ENCODE data around the gene PRDM2.
"Not testable (repeated sequence)": the region's sequence is repeated elsewhere in the genome, so short reads cannot be mapped to it uniquely, and the experiment has no call there.

PRDM2 gene, protein sequence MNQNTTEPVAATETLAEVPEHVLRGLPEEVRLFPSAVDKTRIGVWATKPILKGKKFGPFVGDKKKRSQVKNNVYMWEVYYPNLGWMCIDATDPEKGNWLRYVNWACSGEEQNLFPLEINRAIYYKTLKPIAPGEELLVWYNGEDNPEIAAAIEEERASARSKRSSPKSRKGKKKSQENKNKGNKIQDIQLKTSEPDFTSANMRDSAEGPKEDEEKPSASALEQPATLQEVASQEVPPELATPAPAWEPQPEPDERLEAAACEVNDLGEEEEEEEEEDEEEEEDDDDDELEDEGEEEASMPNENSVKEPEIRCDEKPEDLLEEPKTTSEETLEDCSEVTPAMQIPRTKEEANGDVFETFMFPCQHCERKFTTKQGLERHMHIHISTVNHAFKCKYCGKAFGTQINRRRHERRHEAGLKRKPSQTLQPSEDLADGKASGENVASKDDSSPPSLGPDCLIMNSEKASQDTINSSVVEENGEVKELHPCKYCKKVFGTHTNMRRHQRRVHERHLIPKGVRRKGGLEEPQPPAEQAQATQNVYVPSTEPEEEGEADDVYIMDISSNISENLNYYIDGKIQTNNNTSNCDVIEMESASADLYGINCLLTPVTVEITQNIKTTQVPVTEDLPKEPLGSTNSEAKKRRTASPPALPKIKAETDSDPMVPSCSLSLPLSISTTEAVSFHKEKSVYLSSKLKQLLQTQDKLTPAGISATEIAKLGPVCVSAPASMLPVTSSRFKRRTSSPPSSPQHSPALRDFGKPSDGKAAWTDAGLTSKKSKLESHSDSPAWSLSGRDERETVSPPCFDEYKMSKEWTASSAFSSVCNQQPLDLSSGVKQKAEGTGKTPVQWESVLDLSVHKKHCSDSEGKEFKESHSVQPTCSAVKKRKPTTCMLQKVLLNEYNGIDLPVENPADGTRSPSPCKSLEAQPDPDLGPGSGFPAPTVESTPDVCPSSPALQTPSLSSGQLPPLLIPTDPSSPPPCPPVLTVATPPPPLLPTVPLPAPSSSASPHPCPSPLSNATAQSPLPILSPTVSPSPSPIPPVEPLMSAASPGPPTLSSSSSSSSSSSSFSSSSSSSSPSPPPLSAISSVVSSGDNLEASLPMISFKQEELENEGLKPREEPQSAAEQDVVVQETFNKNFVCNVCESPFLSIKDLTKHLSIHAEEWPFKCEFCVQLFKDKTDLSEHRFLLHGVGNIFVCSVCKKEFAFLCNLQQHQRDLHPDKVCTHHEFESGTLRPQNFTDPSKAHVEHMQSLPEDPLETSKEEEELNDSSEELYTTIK (N-terminal part only)

DNA sequence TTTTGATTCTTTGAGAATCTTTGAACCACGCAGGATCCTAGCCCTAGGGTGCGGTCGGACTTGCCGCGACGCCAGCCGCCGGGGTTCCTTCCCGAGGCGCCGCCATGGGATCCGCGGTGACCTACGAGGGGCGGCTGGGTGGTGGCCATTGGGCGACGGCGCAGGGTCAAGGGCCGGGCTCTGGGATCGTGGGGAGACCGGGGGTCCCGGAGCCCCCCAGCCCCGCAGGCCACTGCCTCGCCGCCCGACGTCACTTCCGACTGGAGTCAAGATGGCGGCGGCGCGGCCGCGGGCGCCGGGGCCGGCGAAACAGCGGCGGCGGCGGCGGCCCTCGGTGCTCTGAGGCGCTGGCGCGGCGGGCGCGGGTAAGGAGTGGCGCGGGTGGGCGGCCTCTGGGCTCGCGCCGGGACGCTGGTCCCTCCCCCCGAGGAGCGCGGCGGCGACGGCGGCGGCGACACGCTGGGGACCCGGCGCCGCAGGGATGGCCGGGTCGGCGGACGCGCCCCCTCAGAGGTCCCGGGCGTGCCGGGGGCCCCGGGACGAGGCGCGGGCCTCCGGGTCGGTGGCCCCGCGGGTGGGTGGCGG, at the start of gene PRDM2:
Gene PRDM2, plus strand, starts transcription at position 253 of the 585 bp plus-strand sequence. CDS start 15,418 bp downstream, outside the sequence.
- DNase-seq (ENCODE audit: low spot score) = peak; percentile 42

DNA sequence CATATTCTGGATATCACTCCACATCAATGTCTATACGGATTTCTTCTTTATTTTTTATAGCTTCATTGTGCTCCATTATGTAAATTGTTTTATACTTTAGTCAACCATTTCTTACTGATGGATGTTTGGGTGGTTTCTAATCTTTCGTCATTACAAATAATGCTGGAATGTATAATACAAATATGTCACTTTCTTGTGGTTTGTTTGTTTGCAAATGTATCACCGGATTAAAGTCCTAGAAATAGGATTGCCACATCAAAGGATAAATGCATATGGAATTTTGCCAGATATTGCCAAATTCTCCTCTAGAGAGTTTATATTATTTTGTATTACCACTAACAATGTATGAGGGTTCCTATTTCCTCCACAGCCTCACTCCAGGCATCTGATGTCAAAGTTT, 48.7 kb upstream of the PRDM2 start:
- no peak for DNase-seq (ENCODE audit: low spot score)

DNA sequence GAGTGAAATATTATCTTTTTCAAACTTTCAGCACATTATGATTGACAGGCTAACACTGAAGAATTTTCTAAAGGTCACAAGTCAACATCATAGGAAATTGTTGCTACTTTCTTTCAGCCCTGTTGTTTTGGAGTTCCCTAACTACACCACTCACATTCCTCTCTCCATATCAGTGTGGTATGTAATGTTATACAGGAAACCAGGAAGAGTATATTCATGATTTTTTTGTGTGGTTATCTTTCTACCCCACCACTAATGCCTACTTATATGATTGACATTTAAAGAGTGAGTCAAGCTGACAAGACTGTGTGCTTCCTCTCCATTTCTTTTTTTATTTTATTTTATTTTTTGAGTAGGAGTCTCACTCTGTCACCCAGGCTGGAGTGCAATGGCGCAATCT, 47.8 kb upstream of the PRDM2 start:
- no peak for DNase-seq (ENCODE audit: low spot score)

DNA sequence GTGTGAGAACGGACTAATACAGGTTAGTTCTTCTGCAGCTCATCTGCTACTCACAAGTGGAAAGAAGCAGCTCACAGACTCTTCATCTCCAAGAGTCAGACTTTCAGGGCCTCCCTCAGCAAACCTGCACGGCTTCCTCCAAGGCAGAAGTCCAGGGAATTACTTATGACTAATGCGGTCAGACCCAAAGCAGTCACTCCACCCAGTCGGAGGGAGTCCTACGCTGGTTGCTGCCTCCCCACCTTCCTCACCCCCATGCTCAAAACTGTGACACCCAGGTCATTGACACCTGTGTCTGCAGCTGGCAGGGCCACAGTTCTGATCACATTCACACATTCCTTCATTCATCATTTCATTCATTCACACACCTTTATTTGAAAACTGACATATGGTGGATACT, 38.4 kb upstream of the PRDM2 start:
- no peak for DNase-seq (ENCODE audit: low spot score)

DNA sequence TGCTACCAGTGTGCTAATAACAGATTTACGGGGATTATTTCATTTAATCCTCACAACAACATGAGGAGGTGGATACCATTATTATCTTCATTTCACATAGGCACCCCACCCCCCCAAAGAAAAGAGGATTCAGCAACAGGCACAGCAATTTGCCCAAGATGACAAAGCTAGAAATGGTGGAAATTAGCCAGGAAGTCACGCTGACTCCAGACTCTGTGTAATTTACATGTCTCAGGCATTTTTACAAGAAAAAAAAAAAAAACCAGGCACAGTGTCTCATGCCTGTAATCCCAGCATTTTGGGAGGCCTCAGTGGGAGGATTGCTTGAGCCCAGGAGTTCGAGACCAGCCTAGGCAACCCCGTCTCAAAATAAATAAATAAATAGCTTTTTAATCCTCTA, 37.5 kb upstream of the PRDM2 start:
- DNase-seq (ENCODE audit: low spot score) = no peak

DNA sequence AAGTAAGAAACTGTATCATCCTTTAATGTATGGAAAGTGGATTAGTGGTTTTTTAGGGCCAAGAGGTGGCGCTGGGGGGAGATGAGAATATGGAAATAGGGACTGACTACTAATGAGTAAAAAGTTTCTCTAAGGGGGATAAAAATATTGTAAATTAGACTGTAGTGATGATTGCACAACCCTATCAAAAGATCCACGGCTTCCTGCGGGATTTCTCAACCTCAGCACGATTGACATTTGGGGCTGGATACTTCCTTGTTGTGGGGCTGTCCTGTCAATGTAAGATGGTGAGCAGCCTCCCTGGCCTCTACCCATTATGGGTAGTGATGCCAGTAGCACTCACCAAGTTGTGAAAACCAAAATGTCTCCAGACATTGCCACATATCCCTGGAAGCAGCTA, 36.0 kb upstream of the PRDM2 start:
- no peak for DNase-seq (ENCODE audit: low spot score)

DNA sequence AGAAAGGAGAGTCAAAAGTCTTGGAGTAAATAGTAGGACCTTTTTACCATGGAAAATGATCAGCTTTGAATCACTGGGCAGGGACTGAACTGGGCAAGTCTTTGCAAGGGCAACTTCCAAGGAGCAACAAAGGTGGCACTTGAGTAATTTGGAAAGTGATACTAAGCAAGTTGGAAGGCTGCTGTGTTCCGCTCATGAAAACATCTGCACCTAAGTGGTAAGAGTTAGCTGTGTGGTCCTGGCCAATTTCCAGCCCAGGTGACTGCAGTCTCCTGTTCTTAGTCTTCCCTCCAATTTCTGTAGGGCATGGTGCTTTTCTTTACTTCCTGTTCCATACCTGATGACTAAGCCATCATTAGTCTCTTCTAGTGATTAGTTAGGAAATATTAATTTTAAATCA, 35.5 kb upstream of the PRDM2 start:
- no peak for DNase-seq (ENCODE audit: low spot score)

DNA sequence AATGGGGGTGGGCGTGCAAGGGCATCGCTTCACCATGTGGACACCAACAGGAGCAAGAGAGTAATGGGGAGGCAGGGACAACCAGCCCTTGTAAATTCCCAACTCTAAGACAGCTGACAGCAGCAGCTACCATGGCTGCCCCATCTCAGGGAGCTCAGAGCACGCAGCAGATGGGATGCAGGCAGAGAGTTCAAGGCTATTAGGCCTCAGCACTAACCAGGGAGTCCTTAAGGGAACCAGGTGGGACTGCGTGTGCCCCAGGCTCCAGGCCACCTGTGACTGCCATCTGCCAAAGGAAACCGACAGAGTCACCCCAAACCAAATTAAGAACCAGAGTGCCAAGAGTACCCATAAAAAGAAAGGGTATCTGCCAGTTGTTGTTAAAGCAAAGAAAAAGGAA, 33.7 kb upstream of the PRDM2 start:
- no peak for DNase-seq (ENCODE audit: low spot score)

DNA sequence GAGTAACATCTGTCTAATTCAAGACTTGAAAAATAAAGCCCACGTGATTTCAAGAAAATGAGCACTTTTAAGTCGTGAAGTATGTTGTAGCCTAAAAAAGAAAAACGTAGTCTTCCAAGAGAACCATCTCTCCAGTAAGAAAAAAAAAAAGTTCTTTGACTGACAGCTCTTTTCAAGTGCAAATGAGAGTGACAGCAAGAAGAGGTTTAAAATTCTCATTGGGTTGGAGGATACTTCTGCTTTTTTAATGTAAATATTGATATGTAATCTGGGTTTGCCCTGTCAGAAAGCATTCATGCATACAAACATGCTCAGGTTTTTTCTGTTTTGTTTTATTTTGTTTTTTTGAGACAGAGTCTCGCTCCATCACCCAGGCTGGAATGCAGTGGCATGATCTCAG, 32.3 kb upstream of the PRDM2 start:
- no peak for DNase-seq (ENCODE audit: low spot score)

DNA sequence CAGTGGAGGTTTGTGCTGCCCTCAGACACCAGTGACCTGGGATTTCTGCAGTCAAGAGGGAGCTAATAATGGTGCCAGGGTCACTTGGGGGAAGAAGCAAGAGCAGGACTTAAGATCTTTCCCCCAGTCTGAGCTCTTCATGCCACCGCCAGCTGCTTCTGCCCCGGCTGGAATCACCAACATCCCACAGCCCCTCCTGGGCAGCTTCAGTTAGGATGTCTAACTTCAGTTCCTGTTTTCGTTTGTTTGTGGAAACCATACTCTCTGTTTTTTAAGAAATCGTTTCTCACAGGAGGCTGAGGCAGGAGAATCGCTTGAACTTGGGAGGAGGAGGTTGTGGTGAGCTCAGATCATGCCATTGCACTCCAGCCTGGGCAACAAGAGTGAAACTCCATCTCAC, 25.6 kb upstream of the PRDM2 start:
- no peak for DNase-seq (ENCODE audit: low spot score)

DNA sequence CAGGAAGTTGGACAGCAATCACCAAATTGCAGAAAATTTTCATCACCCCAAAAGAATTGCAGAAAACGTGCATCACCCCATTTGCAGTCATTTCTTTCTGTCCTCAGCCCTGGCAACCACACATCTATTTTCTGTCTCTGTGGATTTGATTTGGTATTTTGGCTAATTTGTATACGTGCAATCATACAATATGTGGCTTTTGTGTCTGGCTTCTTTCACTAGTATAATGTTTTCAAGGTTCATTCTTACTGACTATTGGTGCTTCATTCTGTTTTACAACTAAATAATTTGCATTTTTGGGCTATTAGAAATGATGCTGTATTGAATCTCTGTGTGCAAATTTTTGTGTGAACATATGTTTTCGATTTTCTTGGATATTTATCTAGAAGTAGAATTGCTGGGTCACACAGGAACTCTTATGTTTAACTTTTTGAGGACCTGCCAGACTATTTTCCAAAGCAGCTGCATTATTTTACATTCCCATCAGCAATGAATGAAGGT, 24.8 kb upstream of the PRDM2 start:
- DNase-seq (ENCODE audit: low spot score) = no peak

DNA sequence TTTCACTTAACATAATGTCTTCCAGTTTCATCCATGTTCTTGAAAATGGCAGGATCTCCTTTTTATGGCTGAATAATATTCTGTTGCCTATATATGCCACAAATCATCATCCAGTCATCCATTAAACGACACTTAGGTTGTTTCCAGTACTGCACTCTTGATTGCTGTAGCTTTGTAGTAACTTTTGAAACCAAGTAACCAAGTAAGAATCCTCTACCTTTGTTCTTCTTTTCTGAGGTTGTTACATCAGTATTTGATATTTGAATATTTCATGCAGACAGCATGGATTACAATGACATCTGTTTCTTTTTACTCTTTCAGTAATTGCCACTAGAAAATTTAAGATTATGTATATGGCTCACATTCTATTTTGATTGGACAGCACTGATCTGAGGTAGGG, 22.1 kb upstream of the PRDM2 start:
- DNase-seq (ENCODE audit: low spot score) = no peak

DNA sequence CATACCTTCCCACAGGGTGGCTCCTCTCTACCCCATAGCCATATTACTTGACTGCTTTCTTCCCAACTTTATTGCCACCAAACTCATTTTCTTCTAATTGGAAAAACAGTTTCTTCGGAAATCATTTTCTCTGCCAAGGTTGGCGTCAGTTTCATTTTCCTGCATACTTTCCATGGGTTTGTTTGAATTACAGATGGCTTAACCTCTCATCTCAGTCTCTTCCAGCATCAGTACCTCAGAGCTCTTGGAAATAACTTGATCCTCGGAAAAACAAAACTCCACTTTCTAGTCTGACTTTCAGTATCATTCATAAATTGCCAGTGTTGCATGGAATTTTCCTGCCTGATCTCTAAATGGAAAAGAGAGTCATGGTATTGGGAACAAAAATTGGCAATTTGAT, 20.3 kb upstream of the PRDM2 start:
- no peak for DNase-seq (ENCODE audit: low spot score)

DNA sequence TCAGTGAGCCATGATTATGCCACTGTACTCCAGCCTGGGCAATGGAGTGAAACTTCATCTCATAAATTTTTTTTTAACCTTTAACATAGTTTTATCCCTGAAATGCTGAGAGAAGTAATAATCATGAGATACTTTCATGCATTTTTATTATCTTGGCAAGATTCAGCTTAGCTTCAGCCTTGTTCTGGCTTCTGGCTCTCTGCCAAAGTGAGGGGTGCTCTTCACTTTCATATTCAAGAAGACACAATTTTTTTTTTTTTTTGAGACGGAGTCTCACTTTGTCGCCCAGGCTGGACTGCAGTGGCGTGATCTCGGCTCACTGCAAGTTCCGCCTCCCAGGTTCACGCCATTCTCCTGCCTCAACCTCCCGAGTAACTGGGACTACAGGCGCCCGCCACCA, 19.4 kb upstream of the PRDM2 start:
- DNase-seq (ENCODE audit: low spot score) = not testable (repeated sequence)

DNA sequence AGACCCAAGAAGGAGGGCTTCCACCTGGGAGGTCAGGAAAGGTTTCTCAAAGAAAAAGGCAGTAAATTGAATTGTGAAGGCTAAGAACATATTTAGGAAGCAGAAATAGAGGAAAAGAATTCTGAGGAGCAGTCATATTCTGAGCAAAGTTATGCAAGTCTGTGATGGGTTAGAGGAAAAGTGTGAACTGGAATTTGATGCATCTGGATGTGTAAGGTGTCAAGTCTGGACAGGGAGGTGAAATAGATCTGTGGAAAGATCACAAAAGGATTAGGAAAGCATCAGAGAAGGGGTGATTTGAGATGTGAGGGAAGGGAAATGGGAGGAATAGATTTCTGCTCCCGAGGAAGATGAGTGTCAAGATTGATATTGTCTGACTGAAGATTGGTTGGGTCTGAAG, 18.1 kb upstream of the PRDM2 start:
- no peak for DNase-seq (ENCODE audit: low spot score)

DNA sequence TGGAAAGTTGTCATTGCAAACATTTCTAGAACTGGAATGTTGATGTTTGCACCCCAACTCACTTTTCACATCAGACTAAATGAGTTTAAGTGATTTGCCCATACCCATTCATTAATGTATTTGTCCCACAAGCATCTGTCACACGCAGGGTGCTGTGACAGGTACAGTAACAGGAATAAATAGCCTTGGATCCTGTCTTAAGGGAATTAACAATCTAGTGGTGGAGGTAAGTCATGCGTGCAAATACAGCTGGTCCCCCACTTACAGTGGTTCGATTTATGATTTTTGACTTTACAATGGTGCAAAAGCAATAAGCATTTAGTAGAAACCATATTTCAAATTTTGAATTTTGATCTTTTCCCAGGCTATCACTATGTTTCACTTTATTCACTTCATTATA, 17.5 kb upstream of the PRDM2 start:
- DNase-seq (ENCODE audit: low spot score) = no peak

DNA sequence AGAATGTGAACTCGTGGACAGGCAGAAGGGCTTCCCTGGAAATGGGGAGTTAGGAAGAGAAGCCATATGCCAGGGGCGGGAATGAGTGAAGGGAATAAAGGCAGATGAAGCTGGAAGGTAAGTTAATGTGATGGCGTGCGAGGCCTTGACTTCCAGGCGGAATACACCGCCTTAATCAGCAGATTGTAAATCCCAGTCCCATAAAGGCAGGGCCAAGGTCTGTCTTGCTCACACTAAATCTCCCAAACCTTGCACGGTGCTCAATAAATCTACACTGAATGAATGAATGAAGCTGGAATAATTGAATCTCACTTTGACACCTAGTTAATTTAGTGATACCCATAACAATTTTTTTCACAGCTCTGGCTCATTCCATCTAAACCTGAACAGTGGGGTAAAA, 16.8 kb upstream of the PRDM2 start:
- no peak for DNase-seq (ENCODE audit: low spot score)

DNA sequence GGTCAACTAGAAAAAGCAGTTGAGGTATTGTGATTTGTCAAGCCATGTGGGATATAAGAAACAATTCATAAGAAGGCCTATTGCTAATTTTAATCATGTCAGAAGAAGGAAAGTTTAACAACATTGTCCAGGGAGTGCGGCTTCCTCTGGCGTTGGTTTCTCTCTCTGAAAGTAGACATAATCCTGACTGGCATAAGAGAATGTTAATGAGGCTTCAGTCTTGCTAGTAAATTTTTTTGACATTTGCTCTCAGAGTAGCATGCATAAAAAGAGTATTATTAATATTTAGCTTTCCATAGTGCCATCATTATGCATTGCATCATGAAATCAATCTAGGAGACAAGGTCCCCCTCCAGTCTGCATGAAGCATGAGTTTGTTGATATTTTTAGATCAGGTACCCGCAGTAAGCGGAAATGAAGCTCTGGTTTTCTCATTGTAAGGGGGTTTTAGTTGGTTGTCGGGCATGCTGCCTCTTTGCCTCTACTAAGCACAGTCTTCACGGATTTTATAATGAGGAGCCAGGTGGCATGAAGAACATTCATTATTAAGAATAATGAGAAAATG, 12.8 kb upstream of the PRDM2 start:
- no peak for DNase-seq (ENCODE audit: low spot score)

DNA sequence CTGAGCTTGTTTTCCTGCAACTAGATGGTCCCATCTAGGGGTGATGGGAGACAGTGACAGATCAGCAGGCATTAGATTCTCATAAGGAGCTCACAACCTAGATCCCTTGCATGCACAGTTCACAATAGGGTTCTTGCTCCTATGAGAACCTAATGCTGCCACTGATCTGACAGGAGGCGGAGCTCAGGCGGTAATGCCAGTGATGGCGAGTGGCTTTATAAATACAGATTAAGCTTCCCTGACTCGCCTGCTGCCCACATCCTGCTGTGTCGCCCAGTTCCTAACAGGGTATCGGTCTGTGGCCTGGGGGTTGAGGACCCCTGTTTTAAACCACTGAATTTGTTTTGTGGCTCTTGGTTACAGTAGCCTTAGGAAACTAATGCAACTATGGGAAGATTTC, 6.9 kb upstream of the PRDM2 start:
- not testable (repeated sequence) for DNase-seq (ENCODE audit: low spot score)

DNA sequence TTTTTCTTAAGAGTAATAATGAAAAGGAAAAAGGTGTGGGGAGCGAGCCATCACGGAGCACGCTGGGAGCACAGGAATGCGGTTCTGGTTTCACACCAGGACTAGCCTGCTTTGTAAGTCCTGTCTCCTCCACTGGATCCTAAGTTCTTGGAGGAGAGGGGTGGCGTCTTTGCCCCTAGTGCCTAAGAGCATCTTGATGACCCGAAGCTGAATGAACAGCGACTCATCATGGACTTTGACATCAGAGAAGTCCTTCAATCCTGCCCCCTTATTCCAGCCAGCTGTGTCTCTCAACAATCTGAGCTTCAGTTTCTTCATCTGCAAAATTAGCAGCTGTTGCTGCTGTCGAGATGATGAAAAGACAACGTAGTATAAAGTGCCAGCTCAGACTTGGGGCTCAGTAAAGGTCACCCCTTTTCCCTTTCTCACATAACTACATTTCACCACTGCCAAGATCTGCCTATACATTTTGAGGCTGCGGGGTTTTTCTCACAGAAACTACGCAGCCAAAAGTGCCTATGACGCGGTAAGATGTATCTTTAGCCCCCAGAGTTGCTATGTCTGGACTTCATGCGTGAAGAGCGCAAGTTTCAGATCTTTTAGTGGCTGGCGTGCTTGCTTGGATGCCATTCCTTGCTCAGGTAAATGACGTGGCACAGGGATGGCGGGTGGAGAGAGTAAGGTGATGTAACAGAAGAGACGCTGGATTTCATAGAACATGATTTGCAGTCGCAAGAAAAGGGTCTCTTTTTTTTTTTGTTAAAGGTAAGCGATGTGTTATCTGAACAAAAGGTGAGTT, 4.9 kb upstream of the PRDM2 start:
- DNase-seq (ENCODE audit: low spot score) = no peak

DNA sequence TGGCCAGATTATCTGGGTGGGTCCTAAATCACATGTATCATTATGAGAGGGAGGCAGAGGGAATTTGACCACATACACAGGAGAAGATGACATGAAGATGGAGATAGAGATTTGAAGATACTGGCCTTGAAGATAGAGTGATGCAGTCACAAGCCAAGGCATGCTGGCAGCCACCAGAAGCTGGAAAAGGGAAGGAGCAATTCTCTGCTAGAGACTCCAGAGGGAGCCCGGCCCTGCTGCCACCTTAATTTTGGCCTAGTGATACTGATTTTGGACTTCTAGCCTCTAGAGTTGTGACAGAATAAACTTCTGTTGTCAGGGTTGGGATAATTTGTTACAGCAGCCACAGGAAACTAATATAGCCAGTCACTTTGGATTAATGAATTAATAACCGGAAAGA, 2.2 kb upstream of the PRDM2 start:
- no peak for DNase-seq (ENCODE audit: low spot score)

Data from activated CD4-positive, alpha-beta T cell treated with anti-CD3 and anti-CD28 coated beads, Interleukin-2, Interleukin-4, amounts not matched to agents 100 ng/mL and 50 ng/mL, durations not matched to agents 16 hours and 8 hours (primary cell).